ENCODE data around the gene SYT1.

DNA sequence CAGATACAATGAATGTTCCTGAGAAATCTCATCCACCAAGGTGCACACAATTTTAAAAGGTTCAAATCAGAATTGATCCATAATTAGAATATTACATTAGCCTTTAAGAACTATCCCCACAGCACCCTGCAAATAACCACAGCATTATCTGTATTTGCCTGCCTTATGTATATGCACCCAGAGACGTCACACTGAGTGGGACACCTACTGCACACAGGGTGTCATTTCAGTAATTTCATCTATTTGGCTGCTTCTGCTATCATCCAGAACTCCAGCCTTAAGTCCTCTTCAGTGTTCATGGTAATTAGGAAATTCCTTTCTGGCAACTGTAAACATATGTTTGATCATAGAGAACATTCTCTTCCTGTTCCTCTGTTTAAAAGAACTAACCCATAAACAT lies 298.4 kb downstream of the SYT1 start:
- TF ChIP-seq POLR2A (IDR thresholded peaks at IDR 0.05) = no peak
- TF ChIP-seq, protein P1, sequence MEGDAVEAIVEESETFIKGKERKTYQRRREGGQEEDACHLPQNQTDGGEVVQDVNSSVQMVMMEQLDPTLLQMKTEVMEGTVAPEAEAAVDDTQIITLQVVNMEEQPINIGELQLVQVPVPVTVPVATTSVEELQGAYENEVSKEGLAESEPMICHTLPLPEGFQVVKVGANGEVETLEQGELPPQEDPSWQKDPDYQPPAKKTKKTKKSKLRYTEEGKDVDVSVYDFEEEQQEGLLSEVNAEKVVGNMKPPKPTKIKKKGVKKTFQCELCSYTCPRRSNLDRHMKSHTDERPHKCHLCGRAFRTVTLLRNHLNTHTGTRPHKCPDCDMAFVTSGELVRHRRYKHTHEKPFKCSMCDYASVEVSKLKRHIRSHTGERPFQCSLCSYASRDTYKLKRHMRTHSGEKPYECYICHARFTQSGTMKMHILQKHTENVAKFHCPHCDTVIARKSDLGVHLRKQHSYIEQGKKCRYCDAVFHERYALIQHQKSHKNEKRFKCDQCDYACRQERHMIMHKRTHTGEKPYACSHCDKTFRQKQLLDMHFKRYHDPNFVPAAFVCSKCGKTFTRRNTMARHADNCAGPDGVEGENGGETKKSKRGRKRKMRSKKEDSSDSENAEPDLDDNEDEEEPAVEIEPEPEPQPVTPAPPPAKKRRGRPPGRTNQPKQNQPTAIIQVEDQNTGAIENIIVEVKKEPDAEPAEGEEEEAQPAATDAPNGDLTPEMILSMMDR (IDR thresholded peaks at IDR 0.05) = no peak

All from Peyer's patch (tissue), 4 donors.